ENCODE results near the gene FAM135A. TPM values are rescaled to one million over a fixed set of nuclear protein-coding genes. Genes with fewer than 3 reads are reported as not detected.

Gene FAM135A
- total and polyA plus RNA-seq, 2 of the 8 experiments (the other 6 are each of a cell fraction or from before 2014, with no cell fraction given): 17.4 to 35.7 TPM

DNA sequence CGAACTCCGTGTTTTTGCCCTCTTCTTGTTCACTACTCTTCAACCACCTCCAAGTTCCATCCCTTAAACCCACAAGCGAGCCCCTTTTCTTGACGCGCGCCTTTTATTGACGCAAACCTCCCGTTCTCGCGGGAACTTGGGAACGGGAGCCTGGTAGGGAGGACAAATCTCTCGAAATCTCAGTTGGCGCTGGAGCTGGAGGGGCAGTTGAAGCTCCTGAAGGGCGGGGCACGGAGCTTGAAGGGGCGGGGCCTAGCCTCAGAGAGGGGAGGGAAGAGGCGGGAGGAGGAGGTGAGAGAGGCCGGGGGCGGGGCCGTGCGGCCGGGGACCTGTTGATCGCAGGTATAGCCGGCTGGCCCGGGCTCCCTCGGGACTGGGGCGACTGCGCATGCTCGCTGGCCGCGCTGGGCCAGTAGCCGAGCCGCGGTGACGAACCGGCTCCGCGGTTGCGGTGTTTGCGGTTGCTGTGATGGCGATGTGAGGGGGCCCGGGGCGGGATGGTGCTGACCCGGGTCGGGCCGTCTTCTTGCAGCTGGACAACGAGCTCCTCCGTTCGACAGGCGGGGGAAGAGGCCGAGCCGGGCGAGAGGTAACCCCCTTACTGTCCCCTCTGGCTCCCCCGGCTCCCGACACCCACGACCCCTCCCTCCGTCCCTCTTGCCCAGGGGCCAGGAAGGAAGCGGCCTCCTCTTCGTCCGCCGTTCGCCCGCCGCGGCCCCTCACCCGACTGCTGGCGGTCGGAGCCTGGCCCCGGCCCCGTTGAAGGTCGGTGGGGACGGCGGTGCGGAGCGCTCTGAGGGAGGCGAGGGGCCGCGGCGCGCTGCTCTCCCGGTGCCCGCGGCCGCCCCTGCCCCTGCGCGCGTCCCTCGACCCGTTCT lies at the start of gene FAM135A (continued):
- TF ChIP-seq, protein P1, sequence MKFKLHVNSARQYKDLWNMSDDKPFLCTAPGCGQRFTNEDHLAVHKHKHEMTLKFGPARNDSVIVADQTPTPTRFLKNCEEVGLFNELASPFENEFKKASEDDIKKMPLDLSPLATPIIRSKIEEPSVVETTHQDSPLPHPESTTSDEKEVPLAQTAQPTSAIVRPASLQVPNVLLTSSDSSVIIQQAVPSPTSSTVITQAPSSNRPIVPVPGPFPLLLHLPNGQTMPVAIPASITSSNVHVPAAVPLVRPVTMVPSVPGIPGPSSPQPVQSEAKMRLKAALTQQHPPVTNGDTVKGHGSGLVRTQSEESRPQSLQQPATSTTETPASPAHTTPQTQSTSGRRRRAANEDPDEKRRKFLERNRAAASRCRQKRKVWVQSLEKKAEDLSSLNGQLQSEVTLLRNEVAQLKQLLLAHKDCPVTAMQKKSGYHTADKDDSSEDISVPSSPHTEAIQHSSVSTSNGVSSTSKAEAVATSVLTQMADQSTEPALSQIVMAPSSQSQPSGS (IDR thresholded peaks at IDR 0.05; ENCODE audit: low read length): peak; percentile 96
- TF ChIP-seq RBBP5 (IDR thresholded peaks at IDR 0.05; ENCODE audit: borderline replicate concordance, low read depth, low read length) (peak; percentile 97), POU5F1 (IDR thresholded peaks at IDR 0.05; ENCODE audit: low read depth, low read length) (no peak)

Data from H1 (cell line).